ENCODE results near the gene BRF1.

Gene BRF1

GRCh38 chr14:105176513-105176912, 124.3 kb downstream of the BRF1 start:
- FAIRE-seq (no peak), DNase-seq (ENCODE audit: low spot score) (no peak)

- no peak for DNase-seq (ENCODE audit: low spot score)
- no peak for FAIRE-seq
Measured at GRCh38 chr14:105173901-105174894, 126.6 kb downstream of the BRF1 start.

- DNase-seq (ENCODE audit: low spot score) = no peak
- FAIRE-seq = no peak
Measured at GRCh38 chr14:105173145-105173544, 127.7 kb downstream of the BRF1 start.

- DNase-seq (ENCODE audit: low spot score) (no peak), FAIRE-seq (no peak)
Measured at GRCh38 chr14:105172476-105172875, 128.3 kb downstream of the BRF1 start.

- FAIRE-seq (no peak), DNase-seq (ENCODE audit: low spot score) (no peak)
Measured at GRCh38 chr14:105171004-105171673, 129.7 kb downstream of the BRF1 start.

GRCh38 chr14:105169776-105170655, 130.8 kb downstream of the BRF1 start:
- DNase-seq (ENCODE audit: low spot score) = no peak

GRCh38 chr14:105168979-105169507, 131.8 kb downstream of the BRF1 start:
- FAIRE-seq = no peak
- DNase-seq (ENCODE audit: low spot score) = no peak

More at GRCh38 chr14:105169776-105170655, 130.8 kb downstream of the BRF1 start:
- no peak for FAIRE-seq

GRCh38 chr14:105168496-105168978, 132.3 kb downstream of the BRF1 start, which contains the start of gene JAG2:
JAG2 (minus strand) TSS chr14:105168776; CDS start chr14:105168420, 356 bp downstream.
- DNase-seq (ENCODE audit: low spot score) (peak; percentile 3), FAIRE-seq (no peak)

GRCh38 chr14:105168093-105168420, 132.7 kb downstream of the BRF1 start:
- DNase-seq (ENCODE audit: low spot score) (no peak), FAIRE-seq (no peak)

- no peak for FAIRE-seq
- DNase-seq (ENCODE audit: low spot score) = no peak
Measured at GRCh38 chr14:105167303-105168092, 133.3 kb downstream of the BRF1 start.

GRCh38 chr14:105166571-105167302, 134.1 kb downstream of the BRF1 start:
- DNase-seq (ENCODE audit: low spot score) (no peak), FAIRE-seq (no peak)

- DNase-seq (ENCODE audit: low spot score) (no peak), FAIRE-seq (no peak)
Measured at GRCh38 chr14:105165761-105166485, 134.9 kb downstream of the BRF1 start.

- FAIRE-seq (no peak), DNase-seq (ENCODE audit: low spot score) (no peak)
Measured at GRCh38 chr14:105165134-105165704, 135.6 kb downstream of the BRF1 start.

GRCh38 chr14:105163040-105163742, 137.6 kb downstream of the BRF1 start:
- FAIRE-seq (no peak), DNase-seq (ENCODE audit: low spot score) (no peak)

GRCh38 chr14:105162669-105162979, 138.2 kb downstream of the BRF1 start:
- no peak for DNase-seq (ENCODE audit: low spot score)
- FAIRE-seq = no peak

GRCh38 chr14:105161964-105162668, 138.7 kb downstream of the BRF1 start:
- FAIRE-seq (no peak), DNase-seq (ENCODE audit: low spot score) (no peak)

- no peak for FAIRE-seq
- no peak for DNase-seq (ENCODE audit: low spot score)
Measured at GRCh38 chr14:105161309-105161708, 139.5 kb downstream of the BRF1 start.
